ENCODE results near the gene RPL27A. TPM values are rescaled to one million over a fixed set of nuclear protein-coding genes. Genes with fewer than 3 reads are reported as not detected.

RPL27A gene
- total RNA-seq, 2 donors from 2014 or later, result 1,114 to 1,791 TPM

GRCh38 chr11:8723711-8724110 lies 41.1 kb downstream of the RPL27A start:
- WGBS, 2 experiments (ENCODE audit: insufficient coverage in 1 of 2, insufficient read length in 1 of 2), result 74 to 86% methylated on average over 4 to 7 of the region's 7 CpGs
- no peak overlapping the region for H3K4me3 ChIP-seq (ENCODE audit: low read length)
- H3K36me3 ChIP-seq (ENCODE audit: control insufficient read depth, insufficient read depth, low read length), result peaks cover 91% of the 10 kb centered on the region
- DNase-seq, result no peak
- H3K27ac ChIP-seq (ENCODE audit: low read depth, low read length), result peak overlapping the region; percentile 40
- no peak for TF ChIP-seq CTCF (conservative IDR thresholded peaks at IDR 0.05)
- H3K9ac ChIP-seq (ENCODE audit: extremely low read depth, low read length, poor library complexity, severe bottlenecking), result no peak overlapping the region
- no peaks in the 10 kb centered on the region for H3K9me3 ChIP-seq (ENCODE audit: control insufficient read depth, low read length)
- Mint-ChIP-seq H3K36me3 (ENCODE audit: low read depth) (peaks cover 14% of the 10 kb centered on the region), H3K4me1 (peaks cover 71% of the 10 kb centered on the region), H3K4me3 (no peak overlapping the region), H3K27me3 (ENCODE audit: insufficient read depth) (no peaks in the 10 kb centered on the region), H3K27ac (peak overlapping the region; percentile 79), H3K9me3 (no peaks in the 10 kb centered on the region)
- peaks cover 33% of the 10 kb centered on the region for H3K4me1 ChIP-seq (ENCODE audit: control insufficient read depth, insufficient read depth, low read length)
- no peaks in the 10 kb centered on the region for H3K27me3 ChIP-seq (ENCODE audit: control insufficient read depth, insufficient read depth, low read length, poor library complexity, severe bottlenecking)

GRCh38 chr11:8724682-8725081 lies 42.1 kb downstream of the RPL27A start:
- peak overlapping the region; percentile 11 for H3K4me3 ChIP-seq (ENCODE audit: low read length)
- H3K9me3 Mint-ChIP-seq, result no peaks in the 10 kb centered on the region
- H3K27me3 Mint-ChIP-seq (ENCODE audit: insufficient read depth), result no peaks in the 10 kb centered on the region
- no peak overlapping the region for H3K27ac Mint-ChIP-seq
- WGBS, 2 experiments (ENCODE audit: insufficient coverage in 1 of 2, insufficient read length in 1 of 2), result 95 to 100% methylated on average over 3 to 7 of the region's 7 CpGs
- no peak overlapping the region for H3K27ac ChIP-seq (ENCODE audit: low read depth, low read length)
- DNase-seq, result no peak
- H3K9me3 ChIP-seq (ENCODE audit: control insufficient read depth, low read length), result no peaks in the 10 kb centered on the region
- H3K36me3 ChIP-seq (ENCODE audit: control insufficient read depth, insufficient read depth, low read length), result peaks cover 92% of the 10 kb centered on the region
- H3K4me3 Mint-ChIP-seq, result no peak overlapping the region
- H3K27me3 ChIP-seq (ENCODE audit: control insufficient read depth, insufficient read depth, low read length, poor library complexity, severe bottlenecking), result no peaks in the 10 kb centered on the region
- no peak overlapping the region for H3K9ac ChIP-seq (ENCODE audit: extremely low read depth, low read length, poor library complexity, severe bottlenecking)
- peaks cover 62% of the 10 kb centered on the region for H3K4me1 Mint-ChIP-seq
- H3K36me3 Mint-ChIP-seq (ENCODE audit: low read depth), result peaks cover 20% of the 10 kb centered on the region
- peaks cover 26% of the 10 kb centered on the region for H3K4me1 ChIP-seq (ENCODE audit: control insufficient read depth, insufficient read depth, low read length)
- TF ChIP-seq CTCF (conservative IDR thresholded peaks at IDR 0.05), result no peak

- peaks cover 48% of the 10 kb centered on the region for H3K4me1 Mint-ChIP-seq
Measured at GRCh38 chr11:8726395-8726794, 43.8 kb downstream of the RPL27A start.

More at GRCh38 chr11:8726395-8726794, 43.8 kb downstream of the RPL27A start:
- Mint-ChIP-seq H3K27me3 (ENCODE audit: insufficient read depth) (no peaks in the 10 kb centered on the region), H3K9me3 (no peaks in the 10 kb centered on the region), H3K4me3 (no peak overlapping the region), H3K27ac (no peak overlapping the region), H3K36me3 (ENCODE audit: low read depth) (peaks cover 28% of the 10 kb centered on the region)
- Histone ChIP-seq H3K36me3 (ENCODE audit: control insufficient read depth, insufficient read depth, low read length) (peaks cover 90% of the 10 kb centered on the region), H3K9me3 (ENCODE audit: control insufficient read depth, low read length) (no peaks in the 10 kb centered on the region), H3K9ac (ENCODE audit: extremely low read depth, low read length, poor library complexity, severe bottlenecking) (no peak overlapping the region), H3K4me3 (ENCODE audit: low read length) (no peak overlapping the region), H3K4me1 (ENCODE audit: control insufficient read depth, insufficient read depth, low read length) (peaks cover 25% of the 10 kb centered on the region), H3K27me3 (ENCODE audit: control insufficient read depth, insufficient read depth, low read length, poor library complexity, severe bottlenecking) (no peaks in the 10 kb centered on the region), H3K27ac (ENCODE audit: low read depth, low read length) (no peak overlapping the region)
- 93 to 100% methylated on average over 4 of the region's 4 CpGs for WGBS, 2 experiments (ENCODE audit: insufficient coverage in 1 of 2, insufficient read length in 1 of 2)
- no peak for TF ChIP-seq CTCF (conservative IDR thresholded peaks at IDR 0.05)
- no peak for DNase-seq

Measured in endodermal cell (in vitro differentiated cells).